ENCODE results near the gene AUTS2. TPM values are rescaled to one million over a fixed set of nuclear protein-coding genes. Genes with fewer than 3 reads are reported as not detected.

AUTS2 gene
- total RNA-seq, 1 experiment from 2014 or later, result not detected

DNA sequence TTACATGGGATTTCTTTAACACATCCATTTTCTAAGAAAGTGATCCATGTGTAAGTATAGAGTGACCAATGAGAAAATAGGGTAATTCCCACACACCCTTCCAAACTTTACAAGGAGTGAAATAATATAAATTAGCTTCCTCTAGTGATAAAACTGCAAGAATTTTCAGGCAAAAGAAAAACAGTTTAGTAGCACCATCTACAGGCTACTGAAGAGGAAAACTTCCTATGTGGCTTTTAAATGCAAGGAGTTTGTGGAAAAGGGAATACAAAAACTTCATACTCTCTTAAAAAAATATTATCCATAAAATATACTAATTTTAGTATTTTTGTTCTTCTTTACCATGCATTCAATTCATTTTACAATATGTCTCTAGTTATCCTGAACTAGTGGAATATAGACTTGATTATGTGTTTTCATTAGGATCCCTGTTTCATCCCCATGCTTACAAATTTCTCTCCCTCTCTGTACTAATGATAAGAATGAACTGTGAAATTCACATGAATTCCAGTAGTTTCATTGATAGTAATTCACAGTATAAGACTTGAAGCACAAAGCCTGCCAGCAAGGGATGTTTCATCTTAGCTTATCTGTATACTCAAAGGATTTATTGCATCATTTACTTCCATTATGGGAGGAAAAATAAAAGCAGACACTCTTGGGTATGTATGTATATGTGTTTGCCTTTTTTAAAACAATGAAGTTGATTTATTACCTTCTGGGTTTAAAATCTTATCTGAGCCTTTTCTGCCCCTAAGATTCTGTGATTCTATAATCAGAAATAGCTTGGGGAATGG, 442.9 kb downstream of the AUTS2 start:
- CTCF ChIA-PET, result no interaction called here
- Mint-ChIP-seq H3K9me3 (ENCODE audit: low read depth, unreplicated experiment) (peaks cover 2% of the 10 kb centered on the region), H3K36me3 (ENCODE audit: insufficient read depth, unreplicated experiment) (no peaks in the 10 kb centered on the region), H3K27ac (ENCODE audit: unreplicated experiment) (no peak overlapping the region), H3K27me3 (ENCODE audit: unreplicated experiment) (no peaks in the 10 kb centered on the region), H3K4me1 (ENCODE audit: low read depth, unreplicated experiment) (no peaks in the 10 kb centered on the region), H3K4me3 (ENCODE audit: low read depth, unreplicated experiment) (no peak overlapping the region)
- DNase-seq, result no peak
- TF ChIP-seq, protein P1, sequence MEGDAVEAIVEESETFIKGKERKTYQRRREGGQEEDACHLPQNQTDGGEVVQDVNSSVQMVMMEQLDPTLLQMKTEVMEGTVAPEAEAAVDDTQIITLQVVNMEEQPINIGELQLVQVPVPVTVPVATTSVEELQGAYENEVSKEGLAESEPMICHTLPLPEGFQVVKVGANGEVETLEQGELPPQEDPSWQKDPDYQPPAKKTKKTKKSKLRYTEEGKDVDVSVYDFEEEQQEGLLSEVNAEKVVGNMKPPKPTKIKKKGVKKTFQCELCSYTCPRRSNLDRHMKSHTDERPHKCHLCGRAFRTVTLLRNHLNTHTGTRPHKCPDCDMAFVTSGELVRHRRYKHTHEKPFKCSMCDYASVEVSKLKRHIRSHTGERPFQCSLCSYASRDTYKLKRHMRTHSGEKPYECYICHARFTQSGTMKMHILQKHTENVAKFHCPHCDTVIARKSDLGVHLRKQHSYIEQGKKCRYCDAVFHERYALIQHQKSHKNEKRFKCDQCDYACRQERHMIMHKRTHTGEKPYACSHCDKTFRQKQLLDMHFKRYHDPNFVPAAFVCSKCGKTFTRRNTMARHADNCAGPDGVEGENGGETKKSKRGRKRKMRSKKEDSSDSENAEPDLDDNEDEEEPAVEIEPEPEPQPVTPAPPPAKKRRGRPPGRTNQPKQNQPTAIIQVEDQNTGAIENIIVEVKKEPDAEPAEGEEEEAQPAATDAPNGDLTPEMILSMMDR (IDR thresholded peaks at IDR 0.05; ENCODE audit: unreplicated experiment), result no peak
- no TSS peak for BruUV-seq (replicated peaks)
- intact Hi-C loops (cut with micrococcal nuclease; ENCODE audit: unreplicated experiment), result no loop called here

DNA sequence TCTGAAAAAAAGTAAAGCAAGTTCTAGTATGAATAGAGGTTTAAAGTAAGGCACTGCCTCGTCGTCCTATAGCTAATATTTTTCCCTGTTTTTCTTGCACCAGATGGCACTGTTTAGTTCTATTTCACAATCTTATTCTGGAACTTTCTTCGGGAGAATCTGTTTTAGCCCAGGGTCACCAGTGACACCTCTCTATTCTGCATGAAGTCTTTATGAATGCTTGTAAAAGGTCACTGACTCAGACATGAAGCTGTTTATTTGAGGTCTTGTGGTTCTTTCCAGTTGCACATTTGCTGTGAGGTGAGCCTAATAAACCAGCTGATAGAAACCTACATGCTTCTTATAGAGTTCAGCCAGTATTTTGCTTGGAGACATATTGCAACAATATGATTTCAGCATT, 444.3 kb downstream of the AUTS2 start:
- Mint-ChIP-seq H3K9me3 (ENCODE audit: low read depth, unreplicated experiment) (peaks cover 2% of the 10 kb centered on the region), H3K4me1 (ENCODE audit: low read depth, unreplicated experiment) (no peaks in the 10 kb centered on the region), H3K4me3 (ENCODE audit: low read depth, unreplicated experiment) (no peak overlapping the region), H3K36me3 (ENCODE audit: insufficient read depth, unreplicated experiment) (no peaks in the 10 kb centered on the region), H3K27me3 (ENCODE audit: unreplicated experiment) (no peaks in the 10 kb centered on the region), H3K27ac (ENCODE audit: unreplicated experiment) (no peak overlapping the region)
- DNase-seq, result no peak
- CTCF ChIA-PET, result no interaction called here
- TF ChIP-seq, protein P1 (IDR thresholded peaks at IDR 0.05; ENCODE audit: unreplicated experiment), result no peak
- intact Hi-C loops (cut with micrococcal nuclease; ENCODE audit: unreplicated experiment), result no loop called here
- no TSS peak for BruUV-seq (replicated peaks)

DNA sequence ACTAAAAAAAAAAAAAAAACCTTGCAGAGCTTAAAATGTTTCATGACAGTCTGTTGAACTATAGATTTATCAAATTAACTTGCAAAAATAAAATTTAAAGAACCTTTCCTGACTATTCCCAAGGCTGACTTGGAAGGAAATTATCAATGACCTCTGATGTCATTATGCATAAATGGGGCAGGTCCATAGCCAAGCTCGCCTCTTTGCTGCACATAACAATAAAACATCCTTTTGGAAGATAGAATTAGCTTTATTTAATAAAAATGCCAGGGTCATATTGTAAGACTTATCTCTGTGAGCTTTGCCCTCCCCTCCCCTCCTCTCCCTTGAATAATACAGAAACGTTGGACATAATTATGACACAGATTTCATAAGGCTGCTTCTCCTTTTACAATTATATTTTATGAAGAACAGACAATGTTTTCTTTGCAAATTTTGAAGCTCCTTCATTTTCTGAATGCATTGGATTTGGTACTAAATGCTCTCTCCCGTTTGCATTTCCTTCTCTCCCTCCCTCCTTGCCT, 444.8 kb downstream of the AUTS2 start:
- no peaks in the 10 kb centered on the region for H3K36me3 Mint-ChIP-seq (ENCODE audit: insufficient read depth, unreplicated experiment)
- H3K9me3 Mint-ChIP-seq (ENCODE audit: low read depth, unreplicated experiment), result peaks cover 3% of the 10 kb centered on the region
- H3K27ac Mint-ChIP-seq (ENCODE audit: unreplicated experiment), result no peak overlapping the region
- DNase-seq, result no peak
- intact Hi-C loops (cut with micrococcal nuclease; ENCODE audit: unreplicated experiment), result no loop called here
- TF ChIP-seq, protein P1 (IDR thresholded peaks at IDR 0.05; ENCODE audit: unreplicated experiment), result no peak
- no peaks in the 10 kb centered on the region for H3K4me1 Mint-ChIP-seq (ENCODE audit: low read depth, unreplicated experiment)
- CTCF ChIA-PET, result interaction anchor here (0.6 kb wide), 1 partner anchor 120 kb away, joined by 4 read pairs; no protein-coding TSS in a partner anchor
- no TSS peak for BruUV-seq (replicated peaks)
- H3K27me3 Mint-ChIP-seq (ENCODE audit: unreplicated experiment), result no peaks in the 10 kb centered on the region
- no peak overlapping the region for H3K4me3 Mint-ChIP-seq (ENCODE audit: low read depth, unreplicated experiment)

DNA sequence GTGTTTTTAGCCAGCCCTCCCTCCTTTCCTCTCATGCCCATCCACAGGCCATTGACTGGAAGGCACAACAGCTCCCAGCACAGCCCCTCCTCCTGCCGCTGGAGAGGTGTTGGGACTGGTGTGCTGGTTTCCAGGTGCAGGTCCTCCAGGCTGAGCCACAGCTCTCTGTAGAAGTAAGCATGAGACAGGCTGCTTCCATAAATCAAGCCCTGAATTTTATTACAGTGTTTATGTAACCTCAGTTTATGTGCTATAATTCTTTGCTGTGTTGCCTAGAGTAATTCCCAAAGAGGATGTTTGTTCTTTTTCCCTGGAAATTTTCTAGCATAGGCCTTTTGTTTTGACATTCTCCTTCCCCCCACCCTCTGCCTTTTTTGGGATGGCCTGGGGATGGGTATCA, 445.8 kb downstream of the AUTS2 start:
- Mint-ChIP-seq H3K9me3 (ENCODE audit: low read depth, unreplicated experiment) (peaks cover 4% of the 10 kb centered on the region), H3K27ac (ENCODE audit: unreplicated experiment) (no peak overlapping the region), H3K4me3 (ENCODE audit: low read depth, unreplicated experiment) (no peak overlapping the region), H3K4me1 (ENCODE audit: low read depth, unreplicated experiment) (no peaks in the 10 kb centered on the region), H3K36me3 (ENCODE audit: insufficient read depth, unreplicated experiment) (no peaks in the 10 kb centered on the region), H3K27me3 (ENCODE audit: unreplicated experiment) (no peaks in the 10 kb centered on the region)
- no peak for DNase-seq
- TF ChIP-seq, protein P1 (IDR thresholded peaks at IDR 0.05; ENCODE audit: unreplicated experiment), result no peak
- intact Hi-C loops (cut with micrococcal nuclease; ENCODE audit: unreplicated experiment), result no loop called here
- no TSS peak for BruUV-seq (replicated peaks)
- CTCF ChIA-PET, result no interaction called here
